Activated B cell treated with CpG ODN at 0.5 μM for 24 hours (primary cell): ENCODE data around the gene P2RX3. TPM values are rescaled to one million over a fixed set of nuclear protein-coding genes. Genes with fewer than 3 reads are reported as not detected.
"Not testable (repeated sequence)": the region's sequence is repeated elsewhere in the genome, so short reads cannot be mapped to it uniquely, and the experiment has no call there.

Experiments
- ATAC-seq: fragments of 200-7000 bp; cut with Tn5 transposase; one replicate; pipeline ENCODE4 v1.10.0; 2021; ENCODE audit warnings: low read depth, mild to moderate bottlenecking, moderate library complexity
- CTCF ChIA-PET: fragments of 350-600 bp; sonication (Branson Sonifier 250); formaldehyde crosslinking; loops from one replicate; lab custom pipeline; 2021; ENCODE audit warnings: antibody characterized with exemption; lab: Charles Lee
- POLR2A ChIA-PET: fragments of 350-600 bp; sonication (Branson Sonifier 250); formaldehyde crosslinking; loops from one replicate; lab custom pipeline; 2021; ENCODE audit warnings: antibody characterized with exemption; lab: Charles Lee
- DNase-seq: peaks from one replicate; pipeline ENCODE4 v3.0.0; 2022
- H3K27ac Mint-ChIP-seq: one replicate; pipeline ENCODE4 v1.8.0; 2020; ENCODE audit warnings: mixed read lengths
- H3K27me3 Mint-ChIP-seq: one replicate; pipeline ENCODE4 v1.8.0; 2021; ENCODE audit warnings: mixed read lengths
- H3K36me3 Mint-ChIP-seq: one replicate; pipeline ENCODE4 v1.8.0; 2021; ENCODE audit warnings: low read depth, mixed read lengths
- H3K4me1 Mint-ChIP-seq: one replicate; pipeline ENCODE4 v1.8.0; 2021; ENCODE audit warnings: mixed read lengths
- H3K4me3 Mint-ChIP-seq: one replicate; pipeline ENCODE4 v1.8.0; 2020; ENCODE audit warnings: mild to moderate bottlenecking, mixed read lengths
- H3K9me3 Mint-ChIP-seq: one replicate; pipeline ENCODE4 v1.8.0; 2020; ENCODE audit warnings: mixed read lengths
- intact Hi-C: fragments of 100-400 bp; cut with micrococcal nuclease; formaldehyde crosslinking; loops from one replicate; pipeline ENCODE4 v1.15.1; 2024
- total RNA-seq: library from RNA; stranded (reverse); gene quantifications from 2 replicates; pipeline ENCODE4 v1.2.3, GENCODE V29; 2022
- TF ChIP-seq, protein P1 (sequence below): fragments of 200-600 bp; IDR thresholded peaks from one replicate; pipeline ENCODE4 v1.8.0; 2022; ENCODE audit warnings: antibody characterized with exemption, mild to moderate bottlenecking

Gene P2RX3
- total RNA-seq, 1 donor from 2014 or later: not detected

DNA sequence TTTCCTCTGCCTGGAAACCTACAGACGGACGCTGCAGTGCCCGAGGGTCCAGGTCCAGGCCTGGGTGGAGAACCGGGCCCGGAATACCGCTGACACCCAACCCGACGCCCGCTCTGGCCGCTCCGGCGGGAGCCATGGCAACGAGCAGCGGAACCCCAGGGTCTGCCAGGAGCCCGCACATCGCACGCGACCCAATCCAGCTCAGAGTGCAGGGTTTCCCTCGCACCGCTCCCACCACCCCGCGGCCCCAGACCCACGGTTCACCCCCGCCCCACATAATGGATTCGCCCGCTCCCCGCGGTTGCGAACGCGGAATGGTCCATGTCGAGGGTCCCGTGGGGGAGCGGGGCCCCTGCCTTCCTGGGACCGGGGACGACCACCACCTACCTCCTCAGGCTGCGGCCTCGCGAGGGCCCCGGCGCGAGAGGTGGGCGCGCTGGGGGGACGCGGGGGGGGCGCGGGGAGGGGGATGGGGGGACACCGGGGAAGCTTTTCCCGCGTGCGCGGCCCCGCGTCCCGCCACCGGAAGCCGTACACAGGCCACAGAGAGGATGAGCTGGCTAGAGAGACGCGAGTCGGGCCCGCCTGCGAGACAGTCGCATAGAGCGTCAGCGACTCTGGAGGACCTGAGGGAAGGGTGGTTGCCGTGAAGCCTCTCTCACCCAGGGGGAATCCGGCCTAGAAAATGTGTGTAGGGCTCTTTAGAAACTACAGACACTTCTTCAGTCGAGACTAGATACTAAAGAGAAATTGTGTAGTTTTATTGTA, 2.6 kb upstream of the P2RX3 start, which contains the start of gene SSRP1:
Gene SSRP1 (minus strand): TSS at position 550 of the 768 bp plus-strand sequence. CDS start 771 bp downstream, outside the sequence.
- peak; percentile 97 for ATAC-seq
- Mint-ChIP-seq H3K9me3 (no peaks in the 10 kb centered on the region), H3K27ac (peak within 1 kb of the TSS; percentile 98), H3K4me3 (peak within 1 kb of the TSS; percentile 94), H3K36me3 (peaks cover 40% of the 10 kb centered on the region), H3K27me3 (peaks cover 2% of the 10 kb centered on the region), H3K4me1 (peaks cover 27% of the 10 kb centered on the region)
- intact Hi-C loops: loop anchor here (1.0 to 5.0 kb wide), 6 partner anchors 10 to 407 kb away; partner anchors contain the start of genes CLP1, MED19, SELENOH and TIMM10
- DNase-seq: peak; percentile 77
- ChIA-PET CTCF (interaction anchor here (1.1 to 2.0 kb wide), 2 partner anchors 10 to 158 kb away, joined by 4 to 8 read pairs; partner anchors contain the start of gene TNKS1BP1), POLR2A (interaction anchor here (0.7 to 4.2 kb wide), 18 partner anchors 10 to 406 kb away, joined by 3 to 92 read pairs (median 4); partner anchors contain the start of genes CLP1, SELENOH, TIMM10 and TNKS1BP1)
- TF ChIP-seq, protein P1, sequence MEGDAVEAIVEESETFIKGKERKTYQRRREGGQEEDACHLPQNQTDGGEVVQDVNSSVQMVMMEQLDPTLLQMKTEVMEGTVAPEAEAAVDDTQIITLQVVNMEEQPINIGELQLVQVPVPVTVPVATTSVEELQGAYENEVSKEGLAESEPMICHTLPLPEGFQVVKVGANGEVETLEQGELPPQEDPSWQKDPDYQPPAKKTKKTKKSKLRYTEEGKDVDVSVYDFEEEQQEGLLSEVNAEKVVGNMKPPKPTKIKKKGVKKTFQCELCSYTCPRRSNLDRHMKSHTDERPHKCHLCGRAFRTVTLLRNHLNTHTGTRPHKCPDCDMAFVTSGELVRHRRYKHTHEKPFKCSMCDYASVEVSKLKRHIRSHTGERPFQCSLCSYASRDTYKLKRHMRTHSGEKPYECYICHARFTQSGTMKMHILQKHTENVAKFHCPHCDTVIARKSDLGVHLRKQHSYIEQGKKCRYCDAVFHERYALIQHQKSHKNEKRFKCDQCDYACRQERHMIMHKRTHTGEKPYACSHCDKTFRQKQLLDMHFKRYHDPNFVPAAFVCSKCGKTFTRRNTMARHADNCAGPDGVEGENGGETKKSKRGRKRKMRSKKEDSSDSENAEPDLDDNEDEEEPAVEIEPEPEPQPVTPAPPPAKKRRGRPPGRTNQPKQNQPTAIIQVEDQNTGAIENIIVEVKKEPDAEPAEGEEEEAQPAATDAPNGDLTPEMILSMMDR: no peak

DNA sequence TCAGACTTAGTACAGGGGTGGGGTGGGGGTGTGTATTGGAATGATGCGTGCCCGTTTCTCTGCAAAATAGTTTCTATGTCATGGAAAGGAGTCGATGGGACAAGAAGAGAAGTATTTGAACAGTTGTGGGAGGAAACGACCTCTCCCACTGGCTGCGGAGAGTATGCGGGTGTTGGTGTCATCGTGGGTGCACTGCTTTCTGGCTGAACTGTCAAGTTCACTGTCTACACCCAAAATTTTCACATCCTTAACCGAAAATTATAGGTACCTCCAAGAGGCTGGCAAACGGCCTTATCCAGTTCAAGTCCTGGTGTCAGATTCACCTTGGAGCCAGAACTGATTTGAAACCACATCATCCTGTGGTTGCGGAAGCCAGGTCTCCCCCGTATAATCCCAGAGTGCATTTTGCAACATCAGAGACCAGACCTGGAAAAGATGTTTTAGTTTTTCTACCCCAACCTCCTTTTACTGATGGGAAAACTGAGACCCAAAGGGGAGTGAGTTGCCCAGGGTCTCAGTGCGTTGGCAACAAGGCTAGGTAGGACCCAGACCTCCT, 2.0 kb upstream of the P2RX3 start:
- H3K27ac Mint-ChIP-seq: peak overlapping the region; percentile 98
- POLR2A ChIA-PET: interaction anchor here (0.7 to 4.2 kb wide), 13 partner anchors 9 to 405 kb away, joined by 3 to 92 read pairs (median 4); partner anchors contain the start of genes SELENOH, TIMM10 and TNKS1BP1
- CTCF ChIA-PET: interaction anchor here (1.1 to 2.0 kb wide), 2 partner anchors 11 to 157 kb away, joined by 4 to 8 read pairs; partner anchors contain the start of gene TNKS1BP1
- TF ChIP-seq, protein P1: no peak
- no peak for DNase-seq
- peaks cover 2% of the 10 kb centered on the region for H3K27me3 Mint-ChIP-seq
- peak overlapping the region; percentile 94 for H3K4me3 Mint-ChIP-seq
- intact Hi-C loops: loop anchor here (5.0 kb wide), 1 partner anchor 406 kb away; the partner anchor contains the start of gene SELENOH
- peaks cover 33% of the 10 kb centered on the region for H3K36me3 Mint-ChIP-seq
- H3K4me1 Mint-ChIP-seq: peaks cover 27% of the 10 kb centered on the region
- H3K9me3 Mint-ChIP-seq: no peaks in the 10 kb centered on the region
- no peak for ATAC-seq

DNA sequence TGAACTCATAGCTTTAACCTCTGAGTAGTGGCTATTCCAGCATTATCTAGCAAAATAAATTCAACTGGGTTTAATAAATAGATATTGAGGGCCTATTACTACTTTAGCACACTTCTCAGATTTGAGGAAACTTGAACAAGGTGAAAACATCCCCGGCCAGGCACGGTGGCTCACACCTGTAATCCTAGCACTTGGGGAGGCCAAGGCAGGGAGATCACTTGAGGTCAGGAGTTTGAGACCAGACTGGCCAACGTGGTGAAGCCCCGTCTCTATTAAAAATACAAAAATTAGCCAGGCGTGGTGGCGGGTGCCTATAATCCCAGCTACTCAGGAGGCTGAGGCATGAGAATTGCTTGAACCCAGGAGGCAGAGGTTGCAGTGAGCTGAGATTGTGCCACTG, 1.3 kb upstream of the P2RX3 start:
- intact Hi-C loops: loop anchor here (5.0 kb wide), 1 partner anchor 405 kb away; the partner anchor contains the start of gene SELENOH
- H3K36me3 Mint-ChIP-seq: peaks cover 27% of the 10 kb centered on the region
- CTCF ChIA-PET: interaction anchor here (1.1 to 2.0 kb wide), 2 partner anchors 12 to 157 kb away, joined by 4 to 8 read pairs; partner anchors contain the start of gene TNKS1BP1
- DNase-seq, H3K9me3 Mint-ChIP-seq, ATAC-seq, H3K27me3 Mint-ChIP-seq: not testable (repeated sequence)
- peak overlapping the region; percentile 94 for H3K4me3 Mint-ChIP-seq
- POLR2A ChIA-PET: interaction anchor here (1.5 to 4.2 kb wide), 3 partner anchors 11 to 194 kb away, joined by 4 to 92 read pairs (median 6); partner anchors contain the start of genes TIMM10 and TNKS1BP1
- peaks cover 27% of the 10 kb centered on the region for H3K4me1 Mint-ChIP-seq
- H3K27ac Mint-ChIP-seq: peak overlapping the region; percentile 98

DNA sequence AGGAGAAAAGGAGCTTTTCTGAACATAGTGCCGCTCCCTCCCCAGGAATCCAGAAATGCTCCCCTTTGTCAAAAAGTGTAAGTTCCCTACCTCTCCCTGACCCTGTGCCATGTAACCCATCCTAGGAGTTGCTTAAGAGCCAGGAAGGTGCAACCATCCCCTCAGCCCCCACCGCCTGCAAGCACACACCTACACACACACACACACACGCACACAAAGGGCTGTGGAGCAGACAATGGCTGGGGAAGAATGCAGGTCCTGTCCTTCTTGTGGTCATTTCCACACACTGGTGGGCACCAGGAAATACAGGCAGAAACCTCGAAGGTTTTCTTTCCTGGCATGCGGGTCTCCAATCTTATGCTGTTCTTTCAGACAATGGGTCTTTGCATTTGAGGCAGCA, 1.2 kb downstream of the P2RX3 start:
- DNase-seq (no peak), ATAC-seq (no peak)
- intact Hi-C loops: loop anchor here (5.0 kb wide), 1 partner anchor 403 kb away; the partner anchor contains the start of gene SELENOH
- CTCF ChIA-PET: no interaction called here
- Mint-ChIP-seq H3K36me3 (peaks cover 4% of the 10 kb centered on the region), H3K27me3 (peaks cover 2% of the 10 kb centered on the region), H3K4me3 (no peak overlapping the region), H3K27ac (no peak overlapping the region), H3K4me1 (peaks cover 18% of the 10 kb centered on the region), H3K9me3 (no peaks in the 10 kb centered on the region)
- TF ChIP-seq, protein P1: no peak
- POLR2A ChIA-PET: no interaction called here

DNA sequence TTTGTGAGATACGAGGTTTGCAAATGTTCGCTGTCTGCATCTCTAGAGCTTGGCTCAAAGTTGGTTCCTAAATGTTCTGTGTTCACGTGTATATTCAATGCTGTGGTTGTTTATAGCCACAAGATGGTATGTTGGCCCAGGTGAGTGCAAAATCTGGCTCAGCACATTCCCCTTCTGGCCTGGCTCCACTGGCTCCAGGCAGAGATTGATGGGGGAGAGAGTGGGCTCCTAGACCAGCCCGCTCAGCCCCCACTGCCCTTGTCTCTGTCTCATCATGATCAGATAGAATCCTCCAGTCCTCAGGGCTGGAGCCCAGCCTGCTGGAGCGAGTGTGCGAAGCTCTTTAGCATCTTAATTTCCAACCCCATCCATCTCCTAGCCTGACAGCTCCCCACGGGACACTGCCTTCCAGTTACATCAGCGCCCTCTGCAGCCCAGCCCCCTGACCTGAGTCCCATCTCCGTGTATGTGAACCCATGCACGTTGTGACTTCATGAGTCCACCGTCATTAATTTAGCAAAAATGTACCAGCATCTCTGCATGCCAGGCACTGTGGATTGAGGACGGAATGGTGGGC, 2.0 kb downstream of the P2RX3 start:
- no peak for ATAC-seq
- H3K36me3 Mint-ChIP-seq: peaks cover 2% of the 10 kb centered on the region
- POLR2A ChIA-PET: no interaction called here
- H3K27me3 Mint-ChIP-seq: peaks cover 2% of the 10 kb centered on the region
- CTCF ChIA-PET: no interaction called here
- H3K4me1 Mint-ChIP-seq: peaks cover 10% of the 10 kb centered on the region
- H3K4me3 Mint-ChIP-seq: no peak overlapping the region
- intact Hi-C loops: no loop called here
- H3K27ac Mint-ChIP-seq: no peak overlapping the region
- H3K9me3 Mint-ChIP-seq: no peaks in the 10 kb centered on the region
- DNase-seq: no peak
- TF ChIP-seq, protein P1: no peak
